VCaP (cell line): ENCODE results near the gene BACE2.

Experiments used
- H3K27ac ChIP-seq: fragments of 450-650 bp; 2 replicates; pipeline ENCODE4 v1.5.1; 2017
- TF ChIP-seq, protein P1 (sequence below): fragments of 450-650 bp; conservative IDR thresholded peaks from 2 replicates; pipeline ENCODE4 v1.5.1; 2017; ENCODE audit warnings: mild to moderate bottlenecking, moderate library complexity

Gene BACE2

GRCh38 chr21:41319273-41319672 is 151.3 kb downstream of the BACE2 start:
- H3K27ac ChIP-seq = peak overlapping the region; percentile 98
- TF ChIP-seq, protein P1, sequence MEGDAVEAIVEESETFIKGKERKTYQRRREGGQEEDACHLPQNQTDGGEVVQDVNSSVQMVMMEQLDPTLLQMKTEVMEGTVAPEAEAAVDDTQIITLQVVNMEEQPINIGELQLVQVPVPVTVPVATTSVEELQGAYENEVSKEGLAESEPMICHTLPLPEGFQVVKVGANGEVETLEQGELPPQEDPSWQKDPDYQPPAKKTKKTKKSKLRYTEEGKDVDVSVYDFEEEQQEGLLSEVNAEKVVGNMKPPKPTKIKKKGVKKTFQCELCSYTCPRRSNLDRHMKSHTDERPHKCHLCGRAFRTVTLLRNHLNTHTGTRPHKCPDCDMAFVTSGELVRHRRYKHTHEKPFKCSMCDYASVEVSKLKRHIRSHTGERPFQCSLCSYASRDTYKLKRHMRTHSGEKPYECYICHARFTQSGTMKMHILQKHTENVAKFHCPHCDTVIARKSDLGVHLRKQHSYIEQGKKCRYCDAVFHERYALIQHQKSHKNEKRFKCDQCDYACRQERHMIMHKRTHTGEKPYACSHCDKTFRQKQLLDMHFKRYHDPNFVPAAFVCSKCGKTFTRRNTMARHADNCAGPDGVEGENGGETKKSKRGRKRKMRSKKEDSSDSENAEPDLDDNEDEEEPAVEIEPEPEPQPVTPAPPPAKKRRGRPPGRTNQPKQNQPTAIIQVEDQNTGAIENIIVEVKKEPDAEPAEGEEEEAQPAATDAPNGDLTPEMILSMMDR = no peak

- peak overlapping the region; percentile 98 for H3K27ac ChIP-seq
- TF ChIP-seq, protein P1 = no peak
Measured at GRCh38 chr21:41321211-41321907, 153.4 kb downstream of the BACE2 start.

DNA sequence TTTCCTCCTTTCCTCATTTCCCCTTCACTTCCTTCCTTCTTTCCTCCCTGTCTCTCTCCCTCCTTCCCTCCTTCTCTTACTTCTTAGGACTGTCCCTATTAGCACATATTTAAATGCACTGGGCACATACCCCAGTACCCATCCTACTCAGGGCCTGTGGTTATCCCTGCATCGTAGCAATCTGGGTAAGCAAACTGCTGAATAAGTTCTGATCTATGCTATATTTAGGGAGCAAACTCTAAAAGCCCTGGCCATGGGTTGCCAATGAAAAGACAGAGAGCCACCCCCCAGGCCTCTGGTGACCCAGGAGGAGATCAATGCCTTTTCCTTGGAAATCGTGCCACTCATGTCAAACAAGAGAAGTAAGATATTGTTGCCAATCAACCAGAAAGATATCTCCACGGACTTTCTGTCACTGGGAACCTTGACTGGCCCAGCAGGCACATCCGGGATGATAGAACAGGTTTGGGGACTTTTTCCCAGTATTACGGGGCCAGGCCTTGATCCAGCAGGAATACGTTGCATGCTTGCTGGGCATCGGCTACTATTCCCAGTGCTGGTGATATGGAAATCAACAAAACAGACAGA is 154.0 kb downstream of the BACE2 start:
- H3K27ac ChIP-seq = peak overlapping the region; percentile 98
- TF ChIP-seq, protein P1 = no peak

GRCh38 chr21:41322496-41323382 is 154.8 kb downstream of the BACE2 start:
- peak overlapping the region; percentile 98 for H3K27ac ChIP-seq
- TF ChIP-seq, protein P1 = no peak

GRCh38 chr21:41325138-41325912 is 157.4 kb downstream of the BACE2 start:
- H3K27ac ChIP-seq = no peak overlapping the region
- TF ChIP-seq, protein P1 = no peak

GRCh38 chr21:41326414-41327080 is 158.6 kb downstream of the BACE2 start:
- TF ChIP-seq, protein P1 = no peak
- no peak overlapping the region for H3K27ac ChIP-seq
